Activated CD8-positive, alpha-beta memory T cell treated with anti-CD3 and anti-CD28 coated beads, Interleukin-2, amount 50 U/mL, for 48 hours (primary cell): ENCODE measurements around the gene FRMD4A.

ENCODE experiments used
- DNase-seq: peaks from one replicate; pipeline ENCODE4 v3.0.0-alpha.2; 2020

The FRMD4A gene

GRCh38 chr10:13681960-13682359, 648.8 kb downstream of the FRMD4A start:
- DNase-seq, result no peak

- no peak for DNase-seq
Observed at GRCh38 chr10:13681528-13681927, 649.2 kb downstream of the FRMD4A start.

GRCh38 chr10:13681095-13681494, 649.6 kb downstream of the FRMD4A start:
- DNase-seq, result no peak

- no peak for DNase-seq
Observed at GRCh38 chr10:13678101-13678843, 652.5 kb downstream of the FRMD4A start.

- no peak for DNase-seq
Observed at GRCh38 chr10:13674645-13675588, 655.8 kb downstream of the FRMD4A start.

- no peak for DNase-seq
Observed at GRCh38 chr10:13673156-13673555, 657.6 kb downstream of the FRMD4A start.

- no peak for DNase-seq
Observed at GRCh38 chr10:13672548-13672947, 658.2 kb downstream of the FRMD4A start.

- no peak for DNase-seq
Observed at GRCh38 chr10:13671904-13672303, 658.8 kb downstream of the FRMD4A start.

- no peak for DNase-seq
Observed at GRCh38 chr10:13670311-13670710, 660.4 kb downstream of the FRMD4A start.

GRCh38 chr10:13669901-13670300, 660.8 kb downstream of the FRMD4A start:
- no peak for DNase-seq

GRCh38 chr10:13669182-13669855, 661.4 kb downstream of the FRMD4A start:
- DNase-seq, result no peak

- no peak for DNase-seq
Observed at GRCh38 chr10:13668126-13668525, 662.6 kb downstream of the FRMD4A start.

- DNase-seq, result no peak
Observed at GRCh38 chr10:13665516-13666262, 665.0 kb downstream of the FRMD4A start.

GRCh38 chr10:13661256-13661655, 669.5 kb downstream of the FRMD4A start:
- DNase-seq, result no peak

- DNase-seq, result no peak
Observed at GRCh38 chr10:13660551-13660920, 670.2 kb downstream of the FRMD4A start.

- peak; percentile 87 for DNase-seq
Observed at GRCh38 chr10:13659887-13660550, 670.7 kb downstream of the FRMD4A start.

GRCh38 chr10:13658871-13659685, 671.6 kb downstream of the FRMD4A start:
- no peak for DNase-seq

- DNase-seq, result no peak
Observed at GRCh38 chr10:13658264-13658663, 672.5 kb downstream of the FRMD4A start.

- DNase-seq, result no peak
Observed at GRCh38 chr10:13657101-13657680, 673.5 kb downstream of the FRMD4A start.

- DNase-seq, result no peak
Observed at GRCh38 chr10:13656337-13657100, 674.2 kb downstream of the FRMD4A start.
